Heart left ventricle (tissue), 16 donors: Measurements from ENCODE around the gene STX10. TPM values are rescaled to one million over a fixed set of nuclear protein-coding genes. Genes with fewer than 3 reads are reported as not detected.
A peak's percentile ranks its signal among the peaks of the same experiment; 100 is the strongest.

Experiments used
- ATAC-seq, 4 donors: fragments of 200-7000 bp; cut with Tn5 transposase; one replicate each; pipeline ENCODE4 v1.9.1; 2020 to 2022; ENCODE audit warnings: moderate library complexity in 4 of 4, mild to moderate bottlenecking in 3 of 4, moderate number of reproducible peaks in 1 of 4
- DNase-seq, 5 donors: peaks; one replicate each; pipeline ENCODE4 v3.0.0-alpha.2; 2020
- H3K27ac ChIP-seq, 12 donors: fragments of 200-600 bp; sonication (generic) in 4 of 12; one replicate each; pipeline versions ENCODE4 v1.5.0 to v1.8.0; 2016 to 2022; ENCODE audit warnings: mild to moderate bottlenecking in 2 of 12
- H3K27me3 ChIP-seq, 9 donors: fragments of 200-600 bp; sonication (generic) in 2 of 9; one replicate each; pipeline versions ENCODE4 v1.5.1 to v1.8.0; 2016 to 2022; ENCODE audit warnings: mild to moderate bottlenecking in 3 of 9
- H3K36me3 ChIP-seq, 9 donors: fragments of 200-600 bp; sonication (generic) in 2 of 9; one replicate each; pipeline versions ENCODE4 v1.5.0 to v1.8.0; 2018 to 2022; ENCODE audit warnings: mild to moderate bottlenecking in 2 of 9
- H3K4me1 ChIP-seq, 12 donors: fragments of 200-600 bp; sonication (generic) in 4 of 12; one replicate each; pipeline versions ENCODE4 v1.5.0 to v1.8.0; 2016 to 2022; ENCODE audit warnings: mild to moderate bottlenecking in 3 of 12
- H3K4me3 ChIP-seq, 12 donors: fragments of 200-600 bp; sonication (generic) in 4 of 12; one replicate each; pipeline versions ENCODE4 v1.5.0 to v1.8.0; 2017 to 2022; ENCODE audit warnings: mild to moderate bottlenecking in 9 of 12, moderate library complexity in 4 of 12
- H3K9me3 ChIP-seq, 12 donors: fragments of 200-600 bp; sonication (generic) in 4 of 12; one replicate each; pipeline versions ENCODE4 v1.5.0 to v1.8.0; 2016 to 2022; ENCODE audit warnings: mild to moderate bottlenecking in 1 of 12
- CTCF ChIP-seq, 12 donors: fragments of 200-600 bp; sonication (generic) in 4 of 12; IDR thresholded peaks; one replicate each; pipeline versions ENCODE4 v1.5.0 to v1.8.0; 2018 to 2022; ENCODE audit warnings: antibody characterized with exemption in 12 of 12, mild to moderate bottlenecking in 5 of 12
- POLR2A ChIP-seq, 2 donors: fragments of 450-650 bp; IDR thresholded peaks; one replicate each; pipeline ENCODE4 v1.6.1; 2017; ENCODE audit warnings: antibody characterized with exemption in 2 of 2, mild to moderate bottlenecking in 2 of 2, moderate library complexity in 2 of 2
- WGBS, 4 donors: extraction: QIAGEN DNeasy Blood & Tissue Kit in 2 of 4; methylation state at CpG; one replicate each; pipeline versions ENCODE4 v1.1.5 to v1.1.7; 2013 to 2018; 5-methylcytosine and 5-hydroxymethylcytosine counted together
- intact Hi-C, 10 donors: fragments of 100-400 bp; cut with DNase I; formaldehyde crosslinking; loops; one replicate each; pipeline versions ENCODE4 v1.11.1 to v1.14.2; 2022
- polyA plus RNA-seq, 2 donors: library from polyadenylated mRNA; stranded (reverse); fragments of 200-250 nt; gene quantifications; one replicate each; pipeline ENCODE4 v1.2.3, GENCODE V29; 2013
- total RNA-seq, 9 donors: library from RNA; depleted of rRNA in 2 of 9; stranded (reverse); fragments of >200 nt in 2 of 9; fragmentation: NEBNext Ultra II Directional in 3 of 9; extraction: Animal tissue kit (Norgen Biotek cat#: 25700) in 3 of 9; gene quantifications; one replicate each; pipeline versions ENCODE4 v1.1.0 to v1.2.4, GENCODE V29; 2016 to 2023
- donor health status: ischemic (EF 13 %, LVEDD 7.1; RV severe dilation, severe dysfunction).
- donor health status: healthy with polysubstance abuse.
- donor health status: DM: no; HTN: yes; CAD: no.
- donor health status: DM: no; HTN: no; CAD: no.
- donor health status: ischemic (EF 25% LVEDD 6.9; RV normal size, moderate dysfunction).
- donor health status: ischemic (EF 25% LVEDD 5.7; RV mildly dilated, moderate dysfunction).
- donor health status: healthy.
- donor health status: DM: yes; HTN: yes; CAD: no.
- donor health status: ischemic (EF 35%, LVEDD 5.7; RV mildly dilated, moderate dysfunction).
- donor health status: nonischemic (EF 11% LVEDD 7.7; RV severe dilation, severe dysfunction).
- donor health status: DM: yes; HTN: yes; CAD: no.
- donor health status: PGD.
- donor health status: ischemic (EF 29% LVEDD 5.4; RV normal size, mild dysfunction).
- donor health status: nonischemic (EF 23%, LVEDD 6.1; RV moderate dilation, normal function).

Gene STX10
- total and polyA plus RNA-seq, 11 donors = 24.0 to 64.7 (median 37.2) TPM

GRCh38 chr19:13165162-13165997 is 15.2 kb upstream of the STX10 start:
- WGBS, 4 donors = 77 to 80% (median 80%) methylated on average over 19 of the region's 19 CpGs
- H3K4me3 ChIP-seq = peak overlapping the region in 1 of 12 donors; percentile 62
- intact Hi-C loops = loop anchor here in 4 of 10 donors (2.0 to 5.0 kb wide), 2 partner anchors 15 to 42 kb away; partner anchors contain the start of genes IER2 (in 1 of the 4) and STX10 (in 1 of the 4)
- H3K27me3 ChIP-seq = no peaks in the 10 kb centered on the region
- peak overlapping the region; percentile 84 to 99 (median 96) for H3K27ac ChIP-seq
- TF ChIP-seq POLR2A (IDR thresholded peaks at IDR 0.05) = no peak
- no peak for TF ChIP-seq CTCF (IDR thresholded peaks at IDR 0.05)
- peaks cover 8 to 95% (median 50%) of the 10 kb centered on the region in 12 donors for H3K4me1 ChIP-seq
- no peaks in the 10 kb centered on the region for H3K36me3 ChIP-seq
- ATAC-seq (no peak), DNase-seq (no peak)
- no peaks in the 10 kb centered on the region for H3K9me3 ChIP-seq

DNA sequence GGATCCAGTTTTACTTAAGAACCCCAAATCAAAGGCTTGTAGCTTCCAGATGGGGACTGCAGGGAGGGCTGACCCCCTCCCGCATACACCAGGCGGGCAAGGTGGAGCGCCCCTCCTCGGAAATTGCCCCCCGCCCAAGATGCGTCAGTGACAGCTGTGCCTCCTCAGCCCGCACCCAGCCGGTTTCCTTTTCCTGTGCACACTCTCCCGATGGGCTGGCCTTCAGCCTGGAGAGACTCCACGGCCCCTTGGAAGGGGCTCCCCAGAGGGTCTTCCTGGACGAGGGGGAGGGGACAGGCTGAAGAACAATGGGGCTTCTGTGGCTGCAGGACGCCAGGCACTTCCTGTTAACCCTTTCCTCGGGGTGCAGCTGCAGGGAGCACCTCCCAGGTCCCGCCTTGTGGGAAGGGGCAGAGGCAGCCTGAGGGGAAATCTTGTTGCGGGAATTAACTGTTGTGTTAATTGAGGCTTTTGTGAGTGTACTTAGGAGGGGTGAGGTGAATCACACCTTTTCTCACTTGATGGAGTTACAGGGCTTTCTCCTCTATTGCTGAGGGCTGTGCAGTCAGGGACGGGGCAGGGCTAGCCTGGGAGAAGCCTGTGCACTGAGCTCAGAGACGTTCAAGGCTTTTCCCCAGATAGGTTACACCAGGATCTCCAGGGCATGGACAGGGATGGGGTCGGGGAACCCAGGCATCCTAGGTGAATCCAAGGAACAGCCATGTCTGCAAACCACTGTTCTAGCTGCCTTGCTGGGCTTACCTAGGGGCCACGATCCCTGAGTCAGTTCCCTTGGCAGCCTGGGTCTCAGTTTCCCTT is 14.4 kb upstream of the STX10 start:
- ATAC-seq = peak; percentile 34 to 70 (median 46)
- WGBS, 4 donors = 25 to 41% (median 35%) methylated on average over 16 to 19 of the region's 19 CpGs

GRCh38 chr19:13163609-13164342 is 13.6 kb upstream of the STX10 start:
- TF ChIP-seq CTCF (IDR thresholded peaks at IDR 0.05) (no peak), POLR2A (IDR thresholded peaks at IDR 0.05) (no peak)
- WGBS, 4 donors = 22 to 33% (median 29%) methylated on average over 19 to 20 of the region's 20 CpGs
- H3K4me1 ChIP-seq = peaks cover 8 to 83% (median 50%) of the 10 kb centered on the region in 12 donors
- peak; percentile 15 to 53 (median 34) for ATAC-seq
- H3K4me3 ChIP-seq = peak overlapping the region in 10 of 12 donors; percentile 32 to 62 (median 52)
- no peaks in the 10 kb centered on the region for H3K27me3 ChIP-seq
- H3K36me3 ChIP-seq = no peaks in the 10 kb centered on the region
- peak overlapping the region; percentile 84 to 99 (median 96) for H3K27ac ChIP-seq
- no peaks in the 10 kb centered on the region for H3K9me3 ChIP-seq
- peak; percentile 72 to 83 (median 76) for DNase-seq
- intact Hi-C loops = loop anchor here in 1 of 10 donors (2.0 kb wide), 1 partner anchor 13 kb away; the partner anchor contains the start of genes IER2 and STX10

More for the DNA sequence above, 14.4 kb upstream of the STX10 start:
- Histone ChIP-seq H3K9me3 (no peaks in the 10 kb centered on the region), H3K27ac (peak overlapping the region; percentile 84 to 99 (median 96)), H3K27me3 (no peaks in the 10 kb centered on the region), H3K4me3 (peak overlapping the region in 9 of 12 donors; percentile 41 to 62 (median 54)), H3K36me3 (no peaks in the 10 kb centered on the region), H3K4me1 (peaks cover 8 to 91% (median 50%) of the 10 kb centered on the region in 12 donors)
- intact Hi-C loops = loop anchor here in 4 of 10 donors (2.0 to 5.0 kb wide), 2 partner anchors 14 to 43 kb away; partner anchors contain the start of genes IER2 (in 1 of the 4) and STX10 (in 1 of the 4)
- no peak for TF ChIP-seq POLR2A (IDR thresholded peaks at IDR 0.05)
- TF ChIP-seq CTCF (IDR thresholded peaks at IDR 0.05) = no peak
- DNase-seq = peak; percentile 86 to 91 (median 88)
